Stomach (tissue), 4 donors: ENCODE measurements around the gene RFC3.

ENCODE experiments used
- CTCF ChIP-seq, 7 experiments: fragments of 450-650 bp in 4 of 7; fragments of 200-600 bp in 3 of 7; sonication (generic) in 3 of 7; IDR thresholded peaks; one replicate each; pipeline ENCODE4 v1.5.1; 2016 to 2019; ENCODE audit warnings: antibody characterized with exemption in 7 of 7, control low read depth in 2 of 7, mild to moderate bottlenecking in 1 of 7
- POLR2A ChIP-seq, 4 donors: fragments of 450-650 bp; IDR thresholded peaks; one replicate each; pipeline ENCODE4 v1.6.1; 2016; ENCODE audit warnings: antibody characterized with exemption in 4 of 4, control low read depth in 2 of 4, mild to moderate bottlenecking in 1 of 4, moderate library complexity in 1 of 4
- POLR2AphosphoS5 ChIP-seq, 3 donors: sonication (generic); formaldehyde crosslinking; IDR thresholded peaks; one replicate each; pipeline ENCODE4 v1.6.1; 2016; ENCODE audit warnings: antibody characterized with exemption in 3 of 3

DNA sequence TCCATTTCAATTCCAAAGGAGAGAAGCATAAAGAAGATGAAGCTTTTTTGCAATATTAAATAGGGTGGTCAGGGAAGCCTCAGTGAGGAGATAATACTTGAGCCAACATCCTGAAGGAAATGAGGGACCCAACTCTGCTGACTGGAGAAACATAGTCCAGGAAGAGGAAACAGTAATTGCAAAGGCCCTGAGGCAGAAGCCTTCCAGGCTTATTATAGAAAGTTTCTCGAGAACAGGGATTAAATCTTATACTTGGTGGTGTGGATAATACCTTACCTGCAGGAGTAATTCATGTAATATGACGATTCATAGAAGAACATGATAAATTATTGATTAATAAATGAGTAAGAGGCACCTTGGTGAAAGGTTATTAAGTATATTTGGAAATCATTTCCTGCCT is 1.0 kb upstream of the RFC3 start:
- TF ChIP-seq CTCF (IDR thresholded peaks at IDR 0.05) (no peak), POLR2AphosphoS5 (IDR thresholded peaks at IDR 0.05) (no peak), POLR2A (IDR thresholded peaks at IDR 0.05) (no peak)
